Endodermal cell (in vitro differentiated cells): ENCODE measurements around the gene KAZALD1. TPM values are rescaled to one million over a fixed set of nuclear protein-coding genes. Genes with fewer than 3 reads are reported as not detected.

ENCODE experiments used
- DNase-seq: peaks from one replicate; pipeline ENCODE4 v3.0.0-alpha.2; 2017
- H3K27ac ChIP-seq: 2 replicates; pipeline ENCODE4 v1.5.1; 2013; ENCODE audit warnings: mild to moderate bottlenecking, low read depth, low read length, moderate library complexity
- H3K27me3 ChIP-seq: 2 replicates; pipeline ENCODE4 v1.6.1; 2013; ENCODE audit warnings: mild to moderate bottlenecking, low read length, moderate library complexity; ENCODE audit not compliant: insufficient read depth, control insufficient read depth, poor library complexity, severe bottlenecking
- H3K36me3 ChIP-seq: 2 replicates; pipeline ENCODE4 v1.7.0; 2013; ENCODE audit warnings: mild to moderate bottlenecking, low read length, moderate library complexity; ENCODE audit not compliant: control insufficient read depth, insufficient read depth
- H3K4me1 ChIP-seq: one replicate; pipeline ENCODE4 v1.7.0; 2013; ENCODE audit warnings: low read length; ENCODE audit not compliant: control insufficient read depth, insufficient read depth
- H3K4me3 ChIP-seq: 2 replicates; pipeline ENCODE4 v1.5.1; 2013; ENCODE audit warnings: mild to moderate bottlenecking, low read length, moderate library complexity
- H3K9ac ChIP-seq: 2 replicates; pipeline ENCODE4 v1.6.1; 2013; ENCODE audit warnings: mild to moderate bottlenecking, low read length, moderate library complexity; ENCODE audit not compliant: poor library complexity, severe bottlenecking; ENCODE audit errors: extremely low read depth
- H3K9me3 ChIP-seq: 2 replicates; pipeline ENCODE4 v1.6.1; 2013; ENCODE audit warnings: mild to moderate bottlenecking, low read length, moderate library complexity; ENCODE audit not compliant: control insufficient read depth
- H3K27ac Mint-ChIP-seq: 2 replicates; pipeline ENCODE4 v1.8.0; 2020; ENCODE audit warnings: mixed read lengths
- H3K27me3 Mint-ChIP-seq: 2 replicates; pipeline ENCODE4 v1.8.0; 2021; ENCODE audit warnings: mild to moderate bottlenecking, mixed read lengths; ENCODE audit not compliant: insufficient read depth
- H3K36me3 Mint-ChIP-seq: 2 replicates; pipeline ENCODE4 v1.8.0; 2020; ENCODE audit warnings: low read depth, mixed read lengths
- H3K4me1 Mint-ChIP-seq: 2 replicates; pipeline ENCODE4 v1.8.0; 2020; ENCODE audit warnings: mixed read lengths
- H3K4me3 Mint-ChIP-seq: 2 replicates; pipeline ENCODE4 v1.8.0; 2020; ENCODE audit warnings: mild to moderate bottlenecking, moderate library complexity, mixed read lengths
- H3K9me3 Mint-ChIP-seq: 2 replicates; pipeline ENCODE4 v1.8.0; 2020; ENCODE audit warnings: mild to moderate bottlenecking, mixed read lengths
- CTCF ChIP-seq: fragments of 200-600 bp; sonication (generic); conservative IDR thresholded peaks from 2 replicates; pipeline ENCODE4 v1.5.0; 2021; ENCODE audit warnings: antibody characterized with exemption, mild to moderate bottlenecking
- WGBS, 2 experiments: methylation state at CpG; one replicate each; pipeline versions ENCODE4 v1.1.5 to v1.1.7; 2013; ENCODE audit warnings: missing lambda C conversion rate in 2 of 2, mixed read lengths in 1 of 2; ENCODE audit not compliant: insufficient coverage in 1 of 2, insufficient read length in 1 of 2; 5-methylcytosine and 5-hydroxymethylcytosine counted together
- total RNA-seq, 2 donors: library from RNA; stranded (reverse); fragmentation: NEBNext Ultra II Directional in 1 of 2; extraction: Animal tissue kit (Norgen Biotek cat#: 25700) in 1 of 2; gene quantifications; 2 replicates in 1 of 2; 3 replicates in 1 of 2; pipeline ENCODE4 v1.2.1, GENCODE V29; 2021

The KAZALD1 gene
- total RNA-seq, 2 donors from 2014 or later = 5.2 to 10.0 TPM

GRCh38 chr10:101047961-101048892 is 13.6 kb upstream of the KAZALD1 start:
- Histone ChIP-seq H3K36me3 (no peaks in the 10 kb centered on the region), H3K9me3 (no peaks in the 10 kb centered on the region), H3K9ac (no peak overlapping the region), H3K27me3 (peaks cover 83% of the 10 kb centered on the region), H3K27ac (no peak overlapping the region), H3K4me3 (no peak overlapping the region), H3K4me1 (no peaks in the 10 kb centered on the region)
- peak; percentile 69 for TF ChIP-seq CTCF
- Mint-ChIP-seq H3K27me3 (peaks cover 91% of the 10 kb centered on the region), H3K36me3 (no peaks in the 10 kb centered on the region), H3K27ac (no peak overlapping the region), H3K4me1 (peaks cover 29% of the 10 kb centered on the region), H3K4me3 (peak overlapping the region; percentile 35), H3K9me3 (no peaks in the 10 kb centered on the region)
- peak; percentile 88 for DNase-seq
- 12% methylated on average over 33 to 62 of the region's 62 CpGs for WGBS, 2 experiments

GRCh38 chr10:101050208-101051069 is 11.3 kb upstream of the KAZALD1 start:
- WGBS, 2 experiments = 12 to 34% methylated on average over 15 to 42 of the region's 42 CpGs
- no peaks in the 10 kb centered on the region for H3K9me3 Mint-ChIP-seq
- peaks cover 25% of the 10 kb centered on the region for H3K4me1 Mint-ChIP-seq
- Histone ChIP-seq H3K9ac (no peak overlapping the region), H3K4me3 (peak overlapping the region; percentile 68), H3K4me1 (no peaks in the 10 kb centered on the region), H3K9me3 (no peaks in the 10 kb centered on the region), H3K27ac (no peak overlapping the region), H3K27me3 (peaks cover 68% of the 10 kb centered on the region), H3K36me3 (no peaks in the 10 kb centered on the region)
- peak overlapping the region; percentile 28 for H3K4me3 Mint-ChIP-seq
- peak; percentile 97 for DNase-seq
- no peaks in the 10 kb centered on the region for H3K36me3 Mint-ChIP-seq
- peak; percentile 92 for TF ChIP-seq CTCF
- peaks cover 81% of the 10 kb centered on the region for H3K27me3 Mint-ChIP-seq
- no peak overlapping the region for H3K27ac Mint-ChIP-seq

GRCh38 chr10:101052285-101052684 is 9.5 kb upstream of the KAZALD1 start:
- Mint-ChIP-seq H3K4me3 (no peak overlapping the region), H3K27me3 (peaks cover 63% of the 10 kb centered on the region), H3K27ac (no peak overlapping the region), H3K36me3 (peaks cover 5% of the 10 kb centered on the region), H3K4me1 (peaks cover 16% of the 10 kb centered on the region), H3K9me3 (no peaks in the 10 kb centered on the region)
- 91 to 92% methylated on average over 3 of the region's 3 CpGs for WGBS, 2 experiments
- no peak overlapping the region for H3K9ac ChIP-seq
- TF ChIP-seq CTCF = no peak
- no peaks in the 10 kb centered on the region for H3K4me1 ChIP-seq
- DNase-seq = no peak
- H3K27ac ChIP-seq = no peak overlapping the region
- H3K36me3 ChIP-seq = no peaks in the 10 kb centered on the region
- H3K27me3 ChIP-seq = peaks cover 49% of the 10 kb centered on the region
- H3K4me3 ChIP-seq = no peak overlapping the region
- H3K9me3 ChIP-seq = no peaks in the 10 kb centered on the region
